Stimulated activated naive CD4-positive, alpha-beta T cell (primary cell): ENCODE measurements around the gene SYNGAP1.
"Not testable (repeated sequence)": the region's sequence is repeated elsewhere in the genome, so short reads cannot be mapped to it uniquely, and the experiment has no call there.

Experiments used
- DNase-seq, 6 experiments: peaks; one replicate each; lab custom pipeline; 2025; lab: John Stamatoyannopoulos, UW

Gene SYNGAP1

DNA sequence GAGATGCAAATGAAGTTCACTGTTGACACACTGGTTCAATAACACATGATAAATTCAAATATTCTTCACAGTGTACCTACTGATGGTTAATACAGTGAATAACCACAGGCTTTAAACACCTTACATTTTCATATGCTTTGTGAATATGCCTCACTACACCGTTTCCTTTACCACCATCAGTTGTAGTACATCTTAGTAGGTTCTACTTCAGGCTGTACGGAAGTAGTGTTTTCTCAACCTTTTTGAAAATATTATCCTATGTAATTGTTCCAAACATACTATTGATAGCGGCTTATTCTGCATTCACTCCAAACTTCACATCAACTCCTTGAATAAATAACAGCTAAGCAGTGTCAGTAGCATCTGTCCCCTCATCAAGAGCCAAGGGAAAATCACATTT is 49.8 kb downstream of the SYNGAP1 start:
- no peak for DNase-seq

DNA sequence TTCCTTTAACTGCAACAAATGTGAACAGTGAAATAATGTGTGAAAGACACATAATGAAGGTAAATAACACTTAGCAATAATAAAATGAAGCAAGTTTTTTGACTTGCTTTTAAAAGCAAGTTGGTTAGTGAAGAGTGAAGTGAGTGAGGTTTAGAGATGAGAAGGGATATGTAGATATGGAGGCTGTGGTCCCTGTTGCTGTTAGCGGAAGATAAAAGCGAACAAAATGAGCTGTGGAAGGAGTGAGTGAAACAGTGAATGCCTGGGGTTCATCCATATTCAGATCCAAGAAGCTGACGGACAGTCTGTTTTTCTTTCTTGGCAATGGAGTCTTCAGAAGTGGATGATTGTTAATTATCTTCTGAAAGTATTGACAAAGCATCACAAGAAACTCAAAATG is 58.0 kb downstream of the SYNGAP1 start:
- DNase-seq: no peak

DNA sequence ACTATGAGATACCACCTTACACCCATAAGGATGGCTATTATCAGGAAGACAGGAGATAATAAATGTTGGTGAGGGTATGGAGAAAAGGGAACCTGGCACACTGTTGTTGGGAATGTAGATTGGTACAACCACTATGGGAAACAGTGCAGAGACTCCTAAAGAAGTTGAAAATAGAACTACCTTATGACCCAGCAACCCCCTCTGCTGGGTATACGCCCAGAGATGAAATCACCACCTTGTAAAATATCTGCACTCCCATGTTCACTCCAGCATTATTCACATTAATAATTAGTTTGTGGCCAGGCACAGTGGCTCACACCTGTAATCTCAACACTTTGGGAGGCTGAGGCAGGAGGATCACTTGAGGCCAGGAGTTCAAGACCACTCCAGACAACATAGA is 61.3 kb downstream of the SYNGAP1 start:
- DNase-seq: peak in 1 of 6 experiments; percentile 2

DNA sequence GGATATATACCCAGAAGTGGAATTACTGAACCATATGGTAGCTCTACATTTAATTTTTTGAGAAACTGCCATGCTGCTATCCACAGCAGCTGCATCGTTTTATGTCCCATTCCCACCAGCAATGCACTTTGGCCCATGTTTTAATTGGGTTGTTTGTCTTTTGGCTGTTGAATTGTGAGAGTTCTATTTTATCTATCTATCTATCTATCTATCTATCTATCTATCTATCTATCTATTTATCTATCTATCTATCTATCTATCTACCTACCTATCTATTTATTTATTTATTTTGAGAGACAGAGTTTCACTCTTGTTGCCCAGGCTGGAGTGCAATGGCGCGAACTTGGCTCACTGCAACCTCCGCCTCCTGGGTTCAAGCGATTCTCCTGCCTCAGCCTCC is 62.8 kb downstream of the SYNGAP1 start:
- not testable (repeated sequence) for DNase-seq

DNA sequence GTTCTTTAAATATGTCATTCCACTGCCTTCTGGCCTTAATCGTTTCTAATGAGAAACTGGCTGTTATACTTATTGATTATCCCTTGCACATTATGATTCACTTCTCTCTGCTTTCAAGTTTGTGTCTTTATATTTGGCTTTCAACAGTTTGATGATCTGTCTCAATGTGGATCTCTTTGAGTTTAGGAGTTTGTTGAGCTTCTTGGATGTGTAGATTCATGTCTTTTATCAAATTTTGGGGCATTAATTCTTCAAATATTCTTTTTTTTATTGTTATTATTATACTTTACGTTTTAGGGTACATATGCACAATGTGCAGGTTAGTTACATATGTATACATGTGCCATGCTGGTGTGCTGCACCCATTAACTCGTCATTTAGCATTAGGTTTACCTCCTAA is 63.8 kb downstream of the SYNGAP1 start:
- no peak for DNase-seq

DNA sequence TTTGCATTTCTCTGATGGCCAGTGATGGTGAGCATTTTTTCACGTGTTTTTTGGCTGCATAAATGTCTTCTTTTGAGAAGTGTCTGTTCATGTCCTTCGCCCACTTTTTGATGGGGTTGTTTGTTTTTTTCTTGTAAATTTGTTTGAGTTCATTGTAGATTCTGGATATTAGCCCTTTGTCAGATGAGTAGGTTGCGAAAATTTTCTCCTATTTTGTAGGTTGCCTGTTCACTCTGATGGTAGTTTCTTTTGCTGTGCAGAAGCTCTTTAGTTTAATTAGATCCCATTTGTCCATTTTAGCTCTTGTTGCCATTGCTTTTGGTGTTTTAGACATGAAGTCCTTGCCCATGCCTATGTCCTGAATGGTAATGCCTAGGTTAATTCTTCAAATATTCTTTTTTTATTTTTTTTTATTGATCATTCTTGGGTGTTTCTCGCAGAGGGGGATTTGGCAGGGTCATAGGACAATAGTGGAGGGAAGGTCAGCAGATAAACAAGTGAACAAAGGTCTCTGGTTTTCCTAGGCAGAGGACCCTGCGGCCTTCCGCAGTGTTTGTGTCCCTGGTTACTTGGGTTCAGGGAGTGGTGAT is 64.9 kb downstream of the SYNGAP1 start:
- DNase-seq: not testable (repeated sequence)

DNA sequence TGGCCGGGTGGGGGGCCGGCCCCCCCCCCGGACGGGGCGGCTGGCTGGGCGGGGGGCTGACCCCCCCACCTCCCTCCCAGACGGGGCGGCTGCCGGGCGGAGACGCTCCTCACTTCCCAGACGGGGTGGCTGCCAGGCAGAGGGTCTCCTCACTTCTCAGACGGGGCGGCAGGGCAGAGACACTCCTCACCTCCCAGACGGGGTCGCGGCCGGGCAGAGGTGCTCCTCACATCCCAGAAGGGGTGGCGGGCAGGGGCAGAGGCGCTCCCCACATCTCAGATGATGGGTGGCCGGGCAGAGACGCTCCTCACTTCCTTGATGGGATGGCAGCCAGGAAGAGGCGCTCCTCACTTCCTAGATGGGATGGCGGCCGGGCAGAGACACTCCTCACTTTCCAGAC is 65.8 kb downstream of the SYNGAP1 start:
- not testable (repeated sequence) for DNase-seq

DNA sequence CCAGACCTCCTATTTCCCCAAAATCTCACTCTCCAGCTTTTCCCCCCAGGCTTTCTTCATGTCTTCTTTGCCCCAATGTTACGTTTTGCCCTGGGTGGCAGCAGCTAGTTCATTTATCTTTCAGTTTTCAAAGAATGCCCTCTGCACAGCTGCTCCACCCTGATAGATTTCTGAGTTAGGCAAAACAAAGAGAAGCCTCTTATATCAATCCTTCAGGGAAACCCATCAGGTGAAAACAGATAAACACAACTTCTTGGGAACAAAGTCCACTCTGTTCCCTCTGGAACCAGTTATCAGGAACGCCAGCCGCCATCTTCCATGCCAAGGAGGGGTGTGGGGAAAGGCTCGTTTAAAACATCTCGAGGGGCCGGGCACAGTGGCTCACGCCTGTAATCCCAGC is 68.5 kb downstream of the SYNGAP1 start:
- DNase-seq: no peak

DNA sequence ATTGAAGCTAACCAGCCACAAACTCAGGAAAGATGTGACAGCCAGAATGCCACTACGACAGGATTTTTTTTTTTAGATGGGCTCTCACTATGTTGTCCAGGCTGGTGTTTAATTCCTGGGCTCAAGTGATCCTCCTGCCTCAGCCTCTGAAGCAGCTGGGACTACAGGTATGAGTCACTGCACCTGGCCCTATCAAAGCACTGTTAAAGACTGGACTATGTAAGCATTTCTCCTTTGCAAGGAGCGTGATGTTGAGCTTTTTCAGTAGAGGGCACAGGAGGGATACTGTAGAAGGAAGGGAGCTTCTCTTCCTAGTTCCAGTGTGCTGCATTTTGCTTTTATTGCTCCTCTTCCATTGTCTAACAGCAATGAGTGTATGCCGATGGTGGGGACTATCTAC is 70.3 kb downstream of the SYNGAP1 start:
- DNase-seq: no peak

DNA sequence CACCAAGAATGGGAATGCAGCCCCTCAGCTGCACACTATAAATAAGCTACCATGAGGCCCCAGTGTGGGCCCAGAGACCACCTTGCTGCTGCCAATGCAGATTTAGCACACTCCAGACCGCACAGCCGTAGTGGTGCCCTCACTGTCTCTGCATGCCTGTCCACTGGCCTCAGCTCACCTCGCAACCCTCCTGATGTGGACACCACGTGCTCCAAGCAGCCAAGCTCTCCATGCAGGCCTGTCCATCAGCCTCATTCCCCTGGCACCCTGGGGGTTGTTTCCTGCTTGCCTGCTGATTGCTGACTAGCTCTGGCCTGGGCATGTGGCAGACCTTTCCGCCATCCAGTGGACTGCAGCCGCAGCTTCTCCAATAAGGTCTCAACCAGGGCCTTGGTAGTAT is 70.8 kb downstream of the SYNGAP1 start:
- no peak for DNase-seq

DNA sequence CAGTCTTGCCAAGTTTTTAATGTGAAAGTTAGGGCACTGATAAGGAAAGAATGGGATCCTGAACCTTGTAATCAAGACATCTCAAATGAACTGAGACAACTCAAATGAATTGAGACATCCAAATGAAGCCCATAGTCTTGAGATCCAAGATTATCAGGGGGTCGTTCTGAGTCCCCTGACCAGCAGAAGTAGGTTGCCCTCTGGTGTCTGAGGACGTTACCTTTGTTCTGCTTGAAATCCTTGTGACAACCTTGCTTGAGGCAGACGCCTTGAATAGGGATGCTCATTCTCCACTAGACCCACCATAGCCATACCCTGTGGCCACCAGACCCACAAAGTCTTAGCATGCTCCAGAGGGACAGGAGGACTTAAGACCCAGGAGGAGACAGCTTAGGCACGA is 72.2 kb downstream of the SYNGAP1 start:
- DNase-seq: no peak

DNA sequence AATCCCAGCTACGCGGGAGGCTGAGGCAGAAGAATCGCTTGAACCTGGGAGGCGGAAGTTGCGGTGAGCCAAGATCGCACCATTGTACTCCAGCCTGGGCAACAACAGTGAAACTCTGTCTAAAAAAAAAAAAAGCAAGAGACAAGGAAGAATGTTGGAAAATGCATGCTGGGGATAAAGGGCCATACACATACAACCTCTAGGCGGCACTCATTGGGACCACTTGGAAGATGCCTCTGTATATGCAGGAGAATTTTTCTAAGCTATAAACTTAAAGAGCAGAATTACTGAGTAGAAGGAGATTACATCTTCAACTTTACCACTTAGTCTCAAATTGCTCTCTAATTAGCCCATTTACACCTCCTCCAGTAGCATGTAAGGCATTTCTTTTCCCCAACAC is 77.3 kb downstream of the SYNGAP1 start:
- DNase-seq: no peak

DNA sequence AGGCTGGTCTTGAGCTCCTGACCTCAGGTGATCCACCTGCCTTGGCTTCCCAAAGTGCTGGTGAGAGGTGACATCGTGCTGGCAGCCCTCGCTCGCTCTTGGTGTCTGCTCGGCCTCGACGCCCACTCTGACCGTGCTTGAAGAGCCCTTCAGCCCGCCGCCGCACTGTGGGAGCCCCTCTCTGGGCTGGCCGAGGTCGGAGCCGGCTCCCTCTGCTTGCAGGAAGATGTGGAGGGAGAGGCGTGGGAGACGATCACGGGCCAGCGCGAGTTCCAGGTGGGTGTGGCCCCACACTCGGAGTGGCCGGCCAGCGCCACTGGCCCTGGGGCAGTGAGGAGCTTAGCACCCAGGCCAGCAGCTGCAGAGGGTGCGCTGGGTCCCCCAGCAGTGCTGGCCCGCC is 82.6 kb downstream of the SYNGAP1 start:
- DNase-seq: no peak

DNA sequence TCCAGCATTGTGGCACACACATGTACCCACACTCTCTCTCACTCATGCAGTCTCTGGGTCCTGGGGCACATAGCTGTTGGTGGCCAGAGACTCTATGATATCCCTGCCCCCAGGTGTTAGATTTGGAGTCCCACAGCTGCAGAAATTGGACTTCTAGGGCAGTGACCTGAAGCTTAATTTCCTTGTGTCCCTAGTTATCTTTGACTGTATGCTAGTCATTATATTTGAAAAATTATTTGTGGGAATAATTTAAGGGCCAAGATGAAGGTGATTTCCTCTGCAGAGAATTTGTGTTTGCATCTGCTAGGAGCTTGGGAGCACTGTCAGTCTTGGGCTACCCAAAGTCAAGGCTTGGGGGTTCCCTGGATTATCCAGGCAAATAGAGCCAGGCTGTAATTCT is 84.6 kb downstream of the SYNGAP1 start:
- DNase-seq: no peak
